ENCODE measurements around the gene NDE1.
"Not testable (repeated sequence)": the region's sequence is repeated elsewhere in the genome, so short reads cannot be mapped to it uniquely, and the experiment has no call there.

The NDE1 gene

GRCh38 chr16:15639061-15639568 is 10.9 kb upstream of the NDE1 start:
- Histone ChIP-seq H3K36me3 (ENCODE audit: insufficient read depth, low read length) (peaks cover 52% of the 10 kb centered on the region), H3K9ac (ENCODE audit: insufficient read length) (no peak overlapping the region), H3K9me3 (ENCODE audit: low read depth, low read length) (no peaks in the 10 kb centered on the region), H3K4me3 (no peak overlapping the region), H3K27ac (no peak overlapping the region)
- TF ChIP-seq POLR2AphosphoS5 (IDR thresholded peaks at IDR 0.05; ENCODE audit: borderline replicate concordance, low read depth, low read length) (no peak), FOXP2 (optimal IDR thresholded peaks at IDR 0.05; ENCODE audit: control extremely low read depth, extremely low read length, insufficient read depth) (no peak), EZH2 (IDR thresholded peaks at IDR 0.05) (no peak)
- DNase-seq (ENCODE audit: low read depth, low spot score) = no peak

GRCh38 chr16:15640966-15641365 is 9.1 kb upstream of the NDE1 start:
- TF ChIP-seq FOXP2 (optimal IDR thresholded peaks at IDR 0.05; ENCODE audit: control extremely low read depth, extremely low read length, insufficient read depth) (no peak), EZH2 (IDR thresholded peaks at IDR 0.05) (no peak), POLR2AphosphoS5 (IDR thresholded peaks at IDR 0.05; ENCODE audit: borderline replicate concordance, low read depth, low read length) (no peak)
- Histone ChIP-seq H3K4me3 (no peak overlapping the region), H3K36me3 (ENCODE audit: insufficient read depth, low read length) (peaks cover 33% of the 10 kb centered on the region), H3K9me3 (ENCODE audit: low read depth, low read length) (no peaks in the 10 kb centered on the region), H3K27ac (no peak overlapping the region), H3K9ac (ENCODE audit: insufficient read length) (no peak overlapping the region)
- no peak for DNase-seq (ENCODE audit: low read depth, low spot score)

- no peak for DNase-seq (ENCODE audit: low read depth, low spot score)
- Histone ChIP-seq H3K36me3 (ENCODE audit: insufficient read depth, low read length) (peaks cover 23% of the 10 kb centered on the region), H3K27ac (no peak overlapping the region), H3K4me3 (peak overlapping the region; percentile 99), H3K9me3 (ENCODE audit: low read depth, low read length) (no peaks in the 10 kb centered on the region), H3K9ac (ENCODE audit: insufficient read length) (peak overlapping the region; percentile 85)
- TF ChIP-seq EZH2 (IDR thresholded peaks at IDR 0.05) = no peak
- no peak for TF ChIP-seq POLR2AphosphoS5 (IDR thresholded peaks at IDR 0.05; ENCODE audit: borderline replicate concordance, low read depth, low read length)
- TF ChIP-seq FOXP2 (optimal IDR thresholded peaks at IDR 0.05; ENCODE audit: control extremely low read depth, extremely low read length, insufficient read depth) = no peak
These were observed 8.1 kb upstream of the NDE1 start for GRCh38 chr16:15641753-15642556.

- DNase-seq (ENCODE audit: low read depth, low spot score) = no peak
- Histone ChIP-seq H3K4me3 (peak overlapping the region; percentile 99), H3K27ac (peak overlapping the region; percentile 32; the same call in 1 of the 2 replicates), H3K9me3 (ENCODE audit: low read depth, low read length) (no peaks in the 10 kb centered on the region), H3K36me3 (ENCODE audit: insufficient read depth, low read length) (peaks cover 17% of the 10 kb centered on the region), H3K9ac (ENCODE audit: insufficient read length) (peak overlapping the region; percentile 85)
- TF ChIP-seq EZH2 (IDR thresholded peaks at IDR 0.05) = no peak
These were observed 7.4 kb upstream of the NDE1 start for GRCh38 chr16:15642557-15643047.

GRCh38 chr16:15643048-15643945 is 6.7 kb upstream of the NDE1 start, which contains the start of gene MARF1:
Gene MARF1, minus strand, starts transcription at chr16:15643154. Its CDS starts 3,921 bp downstream, at chr16:15639233.
- H3K9me3 ChIP-seq (ENCODE audit: low read depth, low read length) = no peaks in the 10 kb centered on the region
- DNase-seq (ENCODE audit: low read depth, low spot score) = peak; percentile 55
- peak within 1 kb of the TSS; percentile 99 for H3K4me3 ChIP-seq
- peak within 1 kb of the TSS; percentile 100 for H3K9ac ChIP-seq (ENCODE audit: insufficient read length)
- H3K27ac ChIP-seq = peak within 1 kb of the TSS; percentile 99
- TF ChIP-seq POLR2AphosphoS5 (IDR thresholded peaks at IDR 0.05; ENCODE audit: borderline replicate concordance, low read depth, low read length) = peak; percentile 93
- no peak for TF ChIP-seq FOXP2 (optimal IDR thresholded peaks at IDR 0.05; ENCODE audit: control extremely low read depth, extremely low read length, insufficient read depth)
- peaks cover 10% of the 10 kb centered on the region for H3K36me3 ChIP-seq (ENCODE audit: insufficient read depth, low read length)

GRCh38 chr16:15643946-15644250 is 6.1 kb upstream of the NDE1 start:
- peak overlapping the region; percentile 99 for H3K27ac ChIP-seq
- no peak for DNase-seq (ENCODE audit: low read depth, low spot score)
- H3K9me3 ChIP-seq (ENCODE audit: low read depth, low read length) = no peaks in the 10 kb centered on the region
- peak overlapping the region; percentile 99 for H3K4me3 ChIP-seq
- TF ChIP-seq EZH2 (IDR thresholded peaks at IDR 0.05) = no peak
- peak overlapping the region; percentile 100 for H3K9ac ChIP-seq (ENCODE audit: insufficient read length)
- peaks cover 4% of the 10 kb centered on the region for H3K36me3 ChIP-seq (ENCODE audit: insufficient read depth, low read length)

- H3K4me3 ChIP-seq = peak overlapping the region; percentile 99
- peak overlapping the region; percentile 99 for H3K27ac ChIP-seq
- TF ChIP-seq FOXP2 (optimal IDR thresholded peaks at IDR 0.05; ENCODE audit: control extremely low read depth, extremely low read length, insufficient read depth) = no peak
- no peak for TF ChIP-seq EZH2 (IDR thresholded peaks at IDR 0.05)
- TF ChIP-seq POLR2AphosphoS5 (IDR thresholded peaks at IDR 0.05; ENCODE audit: borderline replicate concordance, low read depth, low read length) = no peak
- H3K36me3 ChIP-seq (ENCODE audit: insufficient read depth, low read length) = no peaks in the 10 kb centered on the region
- peak overlapping the region; percentile 100 for H3K9ac ChIP-seq (ENCODE audit: insufficient read length)
- H3K9me3 ChIP-seq (ENCODE audit: low read depth, low read length) = no peaks in the 10 kb centered on the region
- no peak for DNase-seq (ENCODE audit: low read depth, low spot score)
These were observed 5.6 kb upstream of the NDE1 start for GRCh38 chr16:15644267-15644961.

GRCh38 chr16:15644962-15645465 is 5.0 kb upstream of the NDE1 start:
- DNase-seq (ENCODE audit: low read depth, low spot score); H3K9me3 ChIP-seq (ENCODE audit: low read depth, low read length); H3K27ac ChIP-seq; H3K9ac ChIP-seq (ENCODE audit: insufficient read length); H3K4me3 ChIP-seq; H3K36me3 ChIP-seq (ENCODE audit: insufficient read depth, low read length): not testable (repeated sequence)

GRCh38 chr16:15646557-15647293 is 3.3 kb upstream of the NDE1 start:
- not testable (repeated sequence) for H3K9ac ChIP-seq (ENCODE audit: insufficient read length); H3K9me3 ChIP-seq (ENCODE audit: low read depth, low read length); H3K4me3 ChIP-seq; H3K36me3 ChIP-seq (ENCODE audit: insufficient read depth, low read length); DNase-seq (ENCODE audit: low read depth, low spot score); H3K27ac ChIP-seq

Data from SK-N-MC (cell line).